Activated CD8-positive, alpha-beta memory T cell treated with anti-CD3 and anti-CD28 coated beads, Interleukin-2, amount 50 U/mL, for 48 hours (primary cell): ENCODE results near the gene ZDHHC14.
"Not testable (repeated sequence)": the region's sequence is repeated elsewhere in the genome, so short reads cannot be mapped to it uniquely, and the experiment has no call there.

Source experiments
- DNase-seq: peaks from one replicate; pipeline ENCODE4 v3.0.0-alpha.2; 2020

The ZDHHC14 gene

DNA sequence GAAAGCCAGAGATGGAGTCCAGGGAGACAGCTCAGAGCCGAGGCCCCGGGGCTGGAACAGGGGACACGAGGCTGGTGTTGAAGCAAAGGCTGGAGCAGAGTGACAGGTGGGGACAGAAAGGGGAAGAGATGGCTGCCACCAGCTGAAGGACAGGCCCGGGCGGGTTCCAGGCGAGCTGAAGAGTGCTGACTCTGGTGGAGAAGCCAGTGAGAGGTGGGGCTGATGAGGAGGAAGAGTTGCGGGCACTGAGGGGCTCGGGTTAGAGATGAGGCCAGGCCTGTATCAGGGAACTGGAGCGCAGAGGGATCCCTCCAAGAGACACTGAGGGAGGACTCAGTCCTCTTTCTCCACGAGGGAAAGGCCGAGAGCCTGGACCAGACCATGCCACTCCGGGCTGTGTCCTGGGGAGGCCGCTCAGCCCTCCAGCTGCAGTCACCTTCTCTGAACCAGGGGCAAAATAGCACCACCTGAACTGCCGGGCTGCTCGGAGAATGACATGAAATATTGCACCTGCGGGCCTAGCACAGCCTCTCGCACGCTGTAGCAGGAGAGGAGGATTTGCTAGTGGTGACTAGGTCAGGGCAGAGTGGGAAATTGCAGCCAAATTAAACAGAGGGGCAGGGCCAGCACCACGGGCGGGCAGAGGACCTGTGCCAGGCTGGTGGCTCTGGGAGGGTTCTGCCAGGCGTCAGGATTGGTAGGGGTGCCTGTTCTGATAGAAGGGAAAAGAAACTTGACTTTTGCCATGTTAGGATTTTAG lies 175.9 kb downstream of the ZDHHC14 start:
- no peak for DNase-seq

DNA sequence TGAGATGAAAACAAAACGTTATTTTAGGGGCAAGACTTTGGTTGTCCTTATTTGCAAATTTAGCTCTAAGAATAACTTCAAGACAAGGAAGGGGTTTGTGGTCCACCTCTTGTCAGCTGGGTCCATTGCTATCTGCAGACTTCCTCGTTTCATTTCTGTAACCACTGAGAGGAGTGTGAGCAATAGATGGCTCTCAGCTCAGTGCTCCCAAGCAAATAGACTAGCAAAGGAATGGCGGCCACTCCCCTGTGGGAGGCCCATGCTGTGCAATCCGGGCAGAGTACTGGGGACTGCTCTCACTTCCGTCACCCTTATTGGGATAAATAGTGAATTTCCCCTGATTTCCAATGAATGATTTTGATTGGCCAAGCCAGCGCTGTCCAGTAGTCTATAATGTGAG lies 176.6 kb downstream of the ZDHHC14 start:
- DNase-seq = no peak

DNA sequence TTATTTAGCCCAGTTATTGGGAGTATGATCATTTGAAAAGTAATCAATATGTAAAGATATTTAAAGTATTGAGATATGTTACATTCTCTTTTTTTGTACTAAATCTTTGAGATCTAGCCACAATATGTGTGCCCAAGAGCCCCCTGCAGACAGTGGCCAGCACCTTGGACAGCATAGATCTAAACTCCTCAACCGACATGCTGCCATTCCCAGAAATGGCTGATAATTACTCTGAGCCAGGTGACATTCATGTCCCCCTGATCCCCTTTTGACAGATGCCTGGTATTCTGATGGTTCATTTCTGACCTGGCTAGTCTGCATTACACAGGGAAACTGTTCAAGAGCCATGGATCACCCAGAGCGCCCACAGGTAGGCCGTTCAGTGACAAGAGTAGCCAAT lies 177.1 kb downstream of the ZDHHC14 start:
- DNase-seq = no peak

DNA sequence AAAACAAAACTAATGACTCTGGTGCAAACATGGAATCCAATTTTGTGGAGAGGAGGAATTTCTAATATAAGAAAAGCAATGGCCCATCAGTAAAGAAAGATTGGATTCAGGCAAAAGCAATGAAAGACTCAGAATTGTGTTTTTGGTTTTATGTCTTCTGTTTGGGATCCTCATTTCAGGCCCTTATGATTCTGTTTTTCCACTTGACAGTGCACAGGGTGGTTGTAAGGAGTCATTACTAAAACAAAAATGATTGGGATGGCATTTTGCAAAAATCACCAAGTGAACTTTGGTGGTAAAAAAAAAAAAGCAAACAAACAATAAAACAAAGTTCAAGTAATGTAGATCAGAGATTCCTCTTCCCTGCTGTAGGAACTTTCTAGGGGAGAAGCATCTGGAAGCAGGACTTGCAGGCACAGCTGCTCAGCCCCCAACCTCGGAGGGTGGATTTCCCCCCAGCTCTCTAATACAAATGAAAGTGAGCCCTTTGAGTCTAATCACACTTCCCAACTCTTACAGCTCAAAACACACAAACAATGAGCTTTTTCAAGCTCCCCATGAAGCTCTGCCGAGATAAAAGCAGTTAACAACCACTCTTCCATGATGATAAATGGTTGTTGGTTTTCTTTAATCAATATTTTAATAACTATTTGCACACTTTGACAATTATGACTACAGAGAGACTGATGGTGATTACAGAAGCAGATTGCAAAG lies 177.7 kb downstream of the ZDHHC14 start:
- DNase-seq = no peak

DNA sequence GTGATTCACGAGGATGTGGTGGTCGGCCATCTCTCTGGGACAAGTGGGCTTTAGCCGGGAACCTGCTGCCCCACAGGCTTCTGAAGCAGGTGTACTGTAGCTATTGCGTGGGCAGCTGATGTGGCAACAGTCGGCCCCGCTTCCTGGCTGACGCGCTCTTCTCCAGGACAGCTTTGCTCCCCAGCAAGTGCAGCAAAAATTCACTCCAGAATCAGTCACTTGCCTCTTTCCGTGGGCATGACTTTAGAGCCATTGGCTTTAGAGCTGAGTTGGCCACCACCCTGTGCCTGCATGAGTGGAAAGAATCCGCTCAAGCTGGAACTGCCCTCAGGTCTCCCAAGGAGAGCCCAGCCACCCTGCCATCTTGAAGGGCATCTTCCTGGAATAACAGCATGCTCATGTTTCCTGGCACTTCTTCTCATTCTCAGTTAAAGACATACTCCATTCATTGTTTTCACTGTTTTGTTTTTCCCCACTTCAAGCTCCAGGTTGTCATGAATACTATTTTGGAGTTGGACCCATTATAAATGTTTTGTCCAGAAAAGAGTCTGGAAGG lies 178.3 kb downstream of the ZDHHC14 start:
- DNase-seq = no peak

DNA sequence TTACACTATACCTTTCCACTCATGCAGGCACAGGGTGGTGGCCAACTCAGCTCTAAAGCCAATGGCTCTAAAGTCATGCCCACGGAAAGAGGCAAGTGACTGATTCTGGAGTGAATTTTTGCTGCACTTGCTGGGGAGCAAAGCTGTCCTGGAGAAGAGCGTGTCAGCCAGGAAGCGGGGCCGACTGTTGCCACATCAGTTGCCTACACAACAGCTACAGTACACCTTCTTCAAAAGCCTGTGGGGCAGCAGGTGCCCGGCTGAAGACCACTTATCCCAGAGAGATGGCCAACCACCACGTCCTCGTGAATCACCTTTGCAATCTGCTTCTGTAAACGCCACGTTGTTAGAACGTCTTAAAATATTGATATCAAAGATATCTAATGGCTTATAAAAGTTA lies 179.1 kb downstream of the ZDHHC14 start:
- not testable (repeated sequence) for DNase-seq

DNA sequence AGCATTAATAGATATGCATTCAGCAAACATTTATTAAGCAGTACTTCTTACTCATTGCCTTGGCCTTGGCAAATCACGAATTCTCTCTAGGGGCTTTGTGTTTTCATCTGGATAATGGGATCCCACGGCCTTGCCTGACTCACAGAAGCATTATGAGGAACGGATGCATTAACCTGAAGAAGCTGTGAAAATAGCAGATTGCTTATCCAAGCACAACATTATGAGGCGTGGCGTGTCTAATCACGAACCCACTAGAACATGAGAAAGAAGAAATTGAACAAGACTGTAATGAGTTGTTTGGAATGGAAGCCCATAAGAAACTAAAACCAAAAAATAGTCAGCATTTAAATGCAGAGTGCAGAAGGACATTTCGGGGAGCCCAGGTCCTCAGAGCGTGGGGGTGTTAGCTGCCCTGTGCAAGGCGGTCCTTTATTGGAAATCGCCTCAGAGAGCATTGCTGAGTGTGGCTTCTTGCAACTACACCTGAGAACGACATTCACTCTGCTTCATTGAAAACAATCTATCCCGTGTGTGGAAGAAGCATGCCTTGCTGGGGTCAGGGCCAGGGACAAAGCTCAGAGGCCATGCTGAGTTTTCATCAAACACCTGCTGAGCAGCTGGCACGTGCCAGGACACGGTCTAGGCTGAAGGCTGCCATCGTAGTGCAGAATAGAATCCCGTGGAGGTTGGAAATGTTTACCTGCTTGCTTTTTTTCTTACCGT lies 179.9 kb downstream of the ZDHHC14 start:
- no peak for DNase-seq

DNA sequence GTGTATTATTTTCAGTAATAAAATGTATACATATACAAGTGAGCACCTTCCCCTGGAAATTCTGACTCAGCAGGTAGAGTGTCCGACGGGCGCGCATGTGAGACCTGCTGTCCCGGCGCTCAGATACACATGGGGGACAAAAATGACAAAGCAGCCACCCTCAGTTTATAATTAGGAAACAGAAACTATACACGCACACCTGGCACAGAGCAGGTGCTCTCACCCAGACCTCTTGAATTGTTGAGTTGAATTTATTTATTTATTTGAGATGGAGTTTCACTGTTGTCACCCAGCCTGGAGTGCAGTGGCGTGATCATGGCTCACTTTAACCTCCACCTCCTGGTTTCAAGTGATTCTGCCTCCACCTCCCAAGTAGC lies 180.4 kb downstream of the ZDHHC14 start:
- DNase-seq = no peak

DNA sequence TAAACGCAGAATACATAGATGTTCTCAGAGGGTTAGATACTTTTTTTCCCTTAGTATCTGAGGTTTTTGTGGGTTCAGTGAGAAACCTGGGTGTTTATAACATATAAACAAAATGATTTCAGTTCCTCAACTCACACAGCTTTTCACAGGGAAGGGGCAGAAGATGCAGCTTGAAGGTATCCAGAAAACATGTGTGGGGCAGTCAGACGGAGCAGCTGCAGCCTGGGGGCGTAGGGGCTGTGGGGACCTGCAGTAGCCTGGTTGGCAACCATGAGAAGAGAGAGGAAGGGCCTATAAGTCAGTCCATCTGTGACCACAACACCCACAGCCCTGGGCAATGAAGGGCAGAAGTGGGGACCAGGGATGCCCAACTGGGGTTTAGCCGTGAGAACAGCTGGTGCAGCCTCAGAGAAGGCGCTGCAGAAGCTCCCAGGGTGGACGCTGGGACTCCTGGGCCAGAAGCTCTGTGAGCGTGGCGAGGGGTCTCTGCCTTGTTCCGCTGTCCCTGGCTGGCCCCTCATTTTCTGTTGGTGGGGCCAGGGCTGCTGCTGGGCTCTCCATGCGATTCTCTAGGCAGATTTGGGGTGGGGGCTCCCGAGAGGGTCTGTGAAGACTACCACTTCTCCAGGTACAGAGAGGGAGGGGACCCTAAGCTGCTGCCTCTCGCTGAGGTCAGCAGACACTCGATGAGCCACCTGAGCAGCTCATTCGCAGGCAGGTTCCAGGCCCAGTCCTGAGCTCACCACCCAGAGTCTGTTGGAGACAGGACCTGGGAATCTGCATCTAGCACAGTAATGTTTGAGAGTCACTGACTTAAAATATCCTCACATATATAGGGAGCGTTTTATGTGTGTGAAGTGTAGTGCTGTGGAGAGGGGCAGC lies 181.2 kb downstream of the ZDHHC14 start:
- DNase-seq = no peak

DNA sequence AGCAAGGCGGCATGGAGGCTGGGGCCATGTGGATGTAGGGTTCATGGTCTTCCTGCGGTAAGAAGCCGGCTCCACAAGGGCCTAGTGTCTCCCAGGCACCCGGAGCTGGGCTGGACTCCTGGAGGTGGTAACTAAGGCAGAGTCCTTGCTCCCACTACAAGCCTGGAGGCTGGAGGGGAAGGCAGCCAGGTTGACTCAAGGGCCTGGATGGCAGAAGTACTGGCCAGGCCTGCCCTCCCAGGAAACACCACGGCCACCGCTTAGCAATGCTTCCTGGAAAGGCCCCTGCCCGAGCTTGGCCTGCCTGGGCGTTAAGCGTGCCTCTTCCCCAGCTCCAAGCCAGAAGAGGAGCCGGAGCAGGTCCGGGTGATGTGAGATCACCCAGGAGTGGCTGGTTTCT lies 182.0 kb downstream of the ZDHHC14 start:
- DNase-seq = no peak

DNA sequence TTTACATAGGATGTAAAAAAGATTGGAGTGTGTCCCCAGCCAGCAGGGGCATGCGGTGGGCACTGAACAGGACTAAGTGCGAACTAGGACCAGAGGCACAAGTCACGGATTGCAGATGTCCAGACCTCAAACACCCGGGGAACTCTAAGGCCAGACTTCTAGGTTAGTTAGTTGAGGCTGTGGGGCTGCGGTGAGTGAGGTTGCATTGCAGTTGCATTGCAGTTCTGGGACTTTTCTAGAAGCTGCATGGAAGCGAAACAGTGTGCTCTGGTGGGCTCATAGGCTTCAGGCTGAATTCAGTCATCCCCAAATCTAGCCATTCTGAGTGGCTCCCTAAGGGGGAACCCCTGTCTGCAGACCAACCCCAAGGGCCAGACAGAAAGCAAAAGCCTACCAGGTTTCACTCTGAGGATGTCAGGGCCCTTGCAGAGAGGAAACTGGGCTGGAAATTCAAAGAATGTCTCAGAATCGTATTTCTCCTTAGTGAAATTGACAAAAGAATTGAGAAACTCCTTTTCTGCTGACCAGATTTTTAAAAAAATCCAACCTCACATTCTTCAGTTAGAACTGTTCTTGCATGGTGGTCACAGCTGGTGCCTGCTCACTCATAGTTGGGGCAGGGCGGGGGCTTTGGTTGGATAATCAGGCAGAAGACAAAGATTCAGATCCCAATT lies 182.8 kb downstream of the ZDHHC14 start:
- no peak for DNase-seq

DNA sequence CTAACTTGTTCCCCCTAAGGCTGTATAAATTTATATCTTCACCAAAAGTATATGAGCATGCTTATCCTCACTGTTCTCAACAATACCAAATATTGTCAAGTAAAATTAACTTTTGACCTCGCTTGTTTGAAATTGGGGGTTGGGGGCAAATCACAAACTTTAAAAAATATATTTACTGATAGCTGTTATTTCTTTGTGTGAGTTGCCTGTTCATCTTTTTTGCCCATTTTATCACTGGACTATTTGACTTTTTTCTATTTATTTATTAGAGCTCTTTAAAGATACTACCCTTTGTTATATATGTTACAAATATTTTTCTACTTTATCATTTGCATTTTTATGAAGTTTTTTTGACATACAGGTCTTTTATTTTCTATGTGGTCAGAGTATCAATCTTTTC lies 187.7 kb downstream of the ZDHHC14 start:
- no peak for DNase-seq

DNA sequence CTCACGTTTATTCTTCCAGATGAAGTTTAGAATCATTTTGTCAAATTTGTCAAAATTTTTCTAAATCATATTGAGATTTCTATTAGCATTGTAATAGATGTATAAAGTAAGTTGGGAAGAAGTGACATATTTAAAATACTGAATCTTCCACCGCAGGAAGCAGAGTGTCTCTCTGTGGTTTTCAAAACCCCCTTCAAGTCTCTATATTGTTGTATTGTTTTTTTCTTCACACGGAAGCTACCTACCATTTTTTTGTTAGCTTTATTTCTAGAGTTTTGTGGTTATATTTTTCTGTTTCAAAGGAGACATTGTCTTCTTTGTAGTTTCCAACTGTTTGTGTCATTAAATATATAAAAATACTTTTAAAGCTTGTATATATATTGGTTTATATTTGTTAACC lies 188.6 kb downstream of the ZDHHC14 start:
- no peak for DNase-seq

DNA sequence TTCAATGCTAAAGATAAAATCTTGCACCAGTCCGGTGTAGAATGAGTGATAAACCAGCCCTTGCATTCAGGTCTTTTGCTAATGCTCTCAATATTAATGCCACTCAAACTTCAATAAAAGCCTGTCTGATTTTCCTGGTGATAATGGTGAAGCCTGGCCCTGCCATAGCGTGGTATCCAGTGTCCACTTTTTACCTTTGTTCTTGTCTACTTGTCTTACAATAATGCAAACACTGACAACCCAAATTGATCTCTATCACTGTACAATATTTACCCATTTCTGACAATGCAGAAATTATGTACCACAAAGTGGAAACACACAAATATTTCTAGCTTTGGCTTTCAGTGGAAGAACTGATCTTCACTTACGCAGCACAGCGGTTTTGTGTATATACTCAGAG lies 189.1 kb downstream of the ZDHHC14 start:
- DNase-seq = no peak

DNA sequence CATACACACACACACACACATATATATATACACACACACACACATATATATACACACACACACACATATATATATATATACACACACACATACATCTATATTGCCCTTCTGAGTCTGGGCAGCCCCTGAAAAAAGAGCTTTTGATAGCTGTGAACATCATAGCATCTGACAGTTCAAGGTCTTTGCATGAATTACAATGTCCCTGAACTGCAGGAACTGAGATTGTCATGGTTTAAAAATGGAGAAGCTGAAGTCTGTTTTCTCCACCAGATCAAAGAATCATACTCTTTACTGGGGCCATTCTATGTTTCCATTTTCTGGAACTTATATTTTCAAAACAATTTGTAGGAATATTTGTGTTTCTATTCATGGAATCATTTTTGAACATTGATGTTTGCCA lies 189.8 kb downstream of the ZDHHC14 start:
- DNase-seq = no peak

DNA sequence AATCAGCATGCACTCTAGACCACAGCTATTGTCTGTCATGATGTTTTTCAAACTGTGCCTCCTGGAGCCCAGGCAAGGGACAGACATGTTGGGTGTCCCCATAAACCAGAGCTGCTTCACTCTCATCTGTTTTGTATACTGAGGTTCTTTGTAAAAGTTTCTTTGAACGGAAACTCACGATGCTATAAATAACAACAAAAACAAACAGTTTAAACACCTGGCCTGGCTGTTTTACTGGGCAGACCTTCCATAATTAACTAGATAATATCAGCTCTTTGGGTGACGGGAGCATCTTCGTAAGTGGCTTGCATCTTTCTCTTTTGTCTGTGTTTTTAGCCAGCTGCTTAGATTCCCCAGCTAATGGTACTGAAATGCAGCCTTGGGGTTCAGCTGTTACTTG lies 190.3 kb downstream of the ZDHHC14 start:
- DNase-seq = no peak

DNA sequence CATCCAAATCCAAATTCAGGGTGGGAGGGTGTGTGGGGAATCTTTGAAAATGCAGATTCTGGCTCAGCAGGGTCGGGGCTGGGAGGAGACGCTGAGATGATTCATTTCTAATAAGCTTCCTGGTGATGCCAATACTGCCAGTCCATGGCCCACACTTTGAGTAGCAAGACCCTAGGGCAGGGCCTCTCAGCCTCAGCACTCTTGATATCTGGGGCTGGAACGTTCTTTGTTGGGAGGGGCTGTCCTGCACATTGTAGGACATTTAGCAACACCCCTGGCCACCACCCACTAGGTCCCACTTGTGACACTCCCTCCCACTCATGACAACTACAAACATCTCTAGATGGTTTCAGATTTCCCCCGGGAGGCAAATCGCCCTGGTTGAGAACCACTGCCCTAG lies 191.0 kb downstream of the ZDHHC14 start:
- DNase-seq = no peak

DNA sequence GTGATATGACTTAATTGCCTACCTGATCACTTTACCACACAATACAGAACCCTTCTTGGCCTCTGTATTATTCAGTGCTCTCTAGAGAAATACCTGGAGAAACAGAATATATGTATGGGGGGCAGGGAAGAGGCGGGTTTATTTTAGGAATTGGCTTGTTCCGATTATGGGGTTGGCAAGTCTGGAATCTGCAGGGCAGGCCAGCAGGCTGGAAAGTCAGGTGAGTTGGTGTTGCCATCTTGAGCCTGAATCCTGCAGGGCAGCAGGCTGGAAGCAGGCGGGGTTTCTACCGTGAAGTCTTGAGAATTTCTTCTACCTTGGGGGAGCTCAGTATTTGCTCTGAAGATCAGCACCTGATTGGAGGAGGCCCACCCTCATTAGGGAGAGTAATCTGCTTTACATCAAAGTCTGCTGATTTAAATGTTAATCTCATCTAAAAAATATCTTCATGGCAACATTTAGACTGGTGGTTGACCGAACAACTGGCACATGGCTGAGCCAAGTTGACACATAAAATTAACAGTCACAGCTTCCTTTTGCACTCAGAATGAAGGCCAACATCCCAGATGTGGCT lies 193.9 kb downstream of the ZDHHC14 start:
- no peak for DNase-seq

DNA sequence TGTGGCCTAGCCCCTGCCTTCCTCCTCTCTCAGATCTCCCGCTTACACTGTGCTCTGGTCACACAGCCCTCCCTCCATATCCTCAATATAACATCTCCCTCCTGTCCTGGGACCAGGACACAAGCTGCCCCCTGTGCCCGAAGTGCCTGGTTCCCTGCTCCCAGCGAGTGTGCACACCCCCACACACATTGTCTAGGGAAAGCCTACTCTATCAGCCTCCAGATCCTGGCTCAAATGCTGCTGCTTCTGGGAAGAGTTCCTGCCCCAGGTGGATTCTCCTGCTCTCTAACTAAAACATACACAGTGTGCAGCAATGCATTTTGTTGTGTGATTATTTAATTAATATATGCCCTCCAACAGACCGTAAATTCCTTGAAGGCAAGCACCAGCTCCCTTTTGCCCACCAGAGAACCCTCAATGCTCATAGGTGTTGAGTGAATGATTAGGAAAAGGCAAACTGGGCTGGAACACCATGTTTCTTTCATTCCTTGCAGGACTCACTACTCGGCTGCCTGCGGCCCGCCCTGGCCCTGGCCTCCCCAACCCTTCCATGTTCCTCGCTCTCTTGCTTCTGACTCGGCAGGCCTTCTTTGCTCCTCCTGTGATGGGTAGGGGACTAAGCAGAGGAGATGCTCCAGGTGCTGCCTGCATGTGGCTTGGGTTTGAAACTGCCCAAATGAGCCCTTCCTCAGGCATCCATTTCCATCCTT lies 194.6 kb downstream of the ZDHHC14 start:
- no peak for DNase-seq

DNA sequence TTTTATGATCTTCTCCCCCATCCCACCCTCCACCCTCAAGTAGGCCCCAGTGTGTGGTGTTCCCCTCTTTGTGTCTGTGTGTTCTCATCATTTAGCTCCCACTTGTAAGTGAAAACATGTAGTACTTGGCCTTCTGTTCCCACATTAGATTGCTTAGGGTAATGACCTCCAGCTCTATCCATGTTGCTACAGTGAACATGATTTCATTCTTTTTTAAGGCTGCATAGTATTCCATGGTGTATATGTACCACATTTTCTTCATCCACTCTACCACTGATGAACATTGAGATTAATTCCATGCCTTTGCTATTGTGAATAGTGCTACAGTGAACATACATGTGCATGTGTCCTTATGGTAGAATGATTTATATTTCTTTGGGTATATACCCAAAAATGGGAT lies 196.0 kb downstream of the ZDHHC14 start:
- not testable (repeated sequence) for DNase-seq

DNA sequence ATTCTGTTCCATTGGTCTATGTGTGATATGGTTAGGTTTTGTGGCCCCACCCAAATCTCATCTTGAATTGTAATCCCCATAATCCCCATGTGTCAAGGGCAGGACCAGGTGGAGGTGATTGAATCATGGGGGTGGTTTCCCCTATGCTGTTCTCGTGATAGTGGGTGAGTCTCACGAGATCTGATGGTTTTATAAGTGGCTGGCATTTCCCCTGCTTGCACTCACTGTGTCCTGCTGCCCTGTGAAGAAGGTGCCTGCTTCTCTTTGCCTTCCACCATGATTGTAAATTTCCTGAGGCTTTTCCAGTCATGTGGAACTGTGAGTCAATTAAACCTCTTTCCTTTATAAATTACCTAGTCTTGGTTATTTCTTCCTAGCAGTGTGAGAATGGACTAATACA lies 197.5 kb downstream of the ZDHHC14 start:
- DNase-seq = not testable (repeated sequence)
